Activated CD8-positive, alpha-beta T cell treated with anti-CD3 and anti-CD28 coated beads for 36 hours (primary cell): ENCODE results near the gene TMEM132D. TPM values are rescaled to one million over a fixed set of nuclear protein-coding genes. Genes with fewer than 3 reads are reported as not detected.

ENCODE experiments used
- ATAC-seq: fragments of 200-7000 bp; cut with Tn5 transposase; one replicate; pipeline ENCODE4 v1.10.0; 2021; ENCODE audit warnings: mild to moderate bottlenecking, moderate library complexity
- CTCF ChIA-PET: fragments of 350-600 bp; sonication (Branson Sonifier 250); formaldehyde crosslinking; loops from one replicate; lab custom pipeline; 2021; ENCODE audit warnings: antibody characterized with exemption; lab: Charles Lee
- POLR2A ChIA-PET: fragments of 350-600 bp; sonication (Branson Sonifier 250); formaldehyde crosslinking; loops from one replicate; lab custom pipeline; 2021; ENCODE audit warnings: antibody characterized with exemption; lab: Charles Lee
- DNase-seq: peaks from one replicate; pipeline ENCODE4 v3.0.0-alpha.2; 2020
- H3K27ac Mint-ChIP-seq: one replicate; pipeline ENCODE4 v1.8.0; 2021; ENCODE audit warnings: mild to moderate bottlenecking, mixed read lengths
- H3K27me3 Mint-ChIP-seq: one replicate; pipeline ENCODE4 v1.8.0; 2021; ENCODE audit warnings: mixed read lengths
- H3K36me3 Mint-ChIP-seq: one replicate; pipeline ENCODE4 v1.8.0; 2021; ENCODE audit warnings: low read depth, mixed read lengths
- H3K4me1 Mint-ChIP-seq: one replicate; pipeline ENCODE4 v1.8.0; 2021; ENCODE audit warnings: low read depth, mixed read lengths
- H3K4me3 Mint-ChIP-seq: one replicate; pipeline ENCODE4 v1.8.0; 2021; ENCODE audit warnings: mild to moderate bottlenecking, moderate library complexity, mixed read lengths
- H3K9me3 Mint-ChIP-seq: one replicate; pipeline ENCODE4 v1.8.0; 2021; ENCODE audit warnings: mixed read lengths
- intact Hi-C: fragments of 100-400 bp; cut with micrococcal nuclease; formaldehyde crosslinking; loops from one replicate; pipeline ENCODE4 v1.10.0; 2022
- total RNA-seq, 2 experiments: library from RNA; stranded (reverse); gene quantifications; one replicate each; pipeline ENCODE4 v1.2.3, GENCODE V29; 2021
- TF ChIP-seq, protein P1 (sequence below): fragments of 200-600 bp; IDR thresholded peaks from one replicate; pipeline ENCODE4 v1.8.0; 2022; ENCODE audit warnings: antibody characterized with exemption, mild to moderate bottlenecking

TMEM132D gene
- total RNA-seq, 2 experiments from 2014 or later = not detected

DNA sequence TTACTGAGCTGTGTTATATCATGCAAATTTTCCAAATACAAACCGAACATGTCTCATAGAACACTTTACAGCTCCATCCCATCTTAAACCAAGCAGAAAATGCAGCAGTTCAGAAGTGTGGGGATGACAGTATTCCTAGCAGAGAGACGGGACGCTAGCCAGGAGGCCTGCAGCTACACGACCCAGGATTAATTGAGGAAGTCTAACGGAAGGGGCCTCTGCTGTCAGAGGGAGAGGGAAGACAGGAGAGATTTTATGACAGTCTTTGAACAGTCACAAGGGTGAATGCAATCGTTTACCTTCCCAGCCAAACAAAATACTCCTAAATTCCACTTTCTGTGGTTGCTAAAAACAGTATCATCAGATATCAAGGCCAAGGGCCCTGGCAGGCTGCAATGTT, 261.9 kb downstream of the TMEM132D start:
- Mint-ChIP-seq H3K4me1 (no peaks in the 10 kb centered on the region), H3K9me3 (no peaks in the 10 kb centered on the region), H3K27me3 (no peaks in the 10 kb centered on the region), H3K4me3 (no peak overlapping the region), H3K27ac (no peak overlapping the region), H3K36me3 (no peaks in the 10 kb centered on the region)
- ATAC-seq (no peak), DNase-seq (no peak)
- intact Hi-C loops = no loop called here
- TF ChIP-seq, protein P1, sequence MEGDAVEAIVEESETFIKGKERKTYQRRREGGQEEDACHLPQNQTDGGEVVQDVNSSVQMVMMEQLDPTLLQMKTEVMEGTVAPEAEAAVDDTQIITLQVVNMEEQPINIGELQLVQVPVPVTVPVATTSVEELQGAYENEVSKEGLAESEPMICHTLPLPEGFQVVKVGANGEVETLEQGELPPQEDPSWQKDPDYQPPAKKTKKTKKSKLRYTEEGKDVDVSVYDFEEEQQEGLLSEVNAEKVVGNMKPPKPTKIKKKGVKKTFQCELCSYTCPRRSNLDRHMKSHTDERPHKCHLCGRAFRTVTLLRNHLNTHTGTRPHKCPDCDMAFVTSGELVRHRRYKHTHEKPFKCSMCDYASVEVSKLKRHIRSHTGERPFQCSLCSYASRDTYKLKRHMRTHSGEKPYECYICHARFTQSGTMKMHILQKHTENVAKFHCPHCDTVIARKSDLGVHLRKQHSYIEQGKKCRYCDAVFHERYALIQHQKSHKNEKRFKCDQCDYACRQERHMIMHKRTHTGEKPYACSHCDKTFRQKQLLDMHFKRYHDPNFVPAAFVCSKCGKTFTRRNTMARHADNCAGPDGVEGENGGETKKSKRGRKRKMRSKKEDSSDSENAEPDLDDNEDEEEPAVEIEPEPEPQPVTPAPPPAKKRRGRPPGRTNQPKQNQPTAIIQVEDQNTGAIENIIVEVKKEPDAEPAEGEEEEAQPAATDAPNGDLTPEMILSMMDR = no peak
- ChIA-PET POLR2A (no interaction called here), CTCF (no interaction called here)

DNA sequence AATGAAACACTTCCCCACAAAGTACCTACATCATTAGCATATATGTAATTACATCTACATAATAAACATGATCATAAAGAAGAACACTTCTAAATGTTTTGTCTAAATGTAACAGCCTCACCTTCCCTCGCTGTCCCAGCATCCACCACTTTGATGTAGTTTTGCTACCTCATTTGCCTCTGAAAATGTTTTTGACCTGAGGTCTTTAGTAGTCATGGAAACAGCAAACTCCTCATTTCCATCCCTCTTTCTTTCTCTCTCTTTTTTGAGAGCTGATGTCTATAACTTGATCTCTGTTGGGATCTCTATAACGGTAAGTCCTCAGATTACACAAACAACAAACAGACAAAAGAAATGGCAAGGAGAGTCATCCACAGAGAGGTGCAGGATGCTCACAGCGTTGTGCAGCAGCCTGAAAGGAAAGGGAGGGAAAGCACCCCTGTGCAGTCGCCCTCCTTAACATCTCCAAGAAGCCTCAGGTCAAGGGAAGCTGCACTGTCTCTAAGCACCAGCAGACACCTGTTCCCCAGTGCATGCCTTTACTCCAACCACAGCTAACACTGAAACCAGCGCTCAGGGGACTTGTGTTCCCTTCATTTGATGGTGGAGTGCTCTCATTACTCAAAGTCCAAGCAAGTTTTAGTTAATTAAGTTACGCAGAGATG, 268.7 kb downstream of the TMEM132D start:
- Mint-ChIP-seq H3K4me1 (no peaks in the 10 kb centered on the region), H3K27me3 (peaks cover 4% of the 10 kb centered on the region), H3K36me3 (no peaks in the 10 kb centered on the region), H3K9me3 (no peaks in the 10 kb centered on the region), H3K4me3 (no peak overlapping the region), H3K27ac (no peak overlapping the region)
- ChIA-PET POLR2A (no interaction called here), CTCF (no interaction called here)
- TF ChIP-seq, protein P1 = no peak
- no peak for ATAC-seq
- intact Hi-C loops = no loop called here
- DNase-seq = no peak

DNA sequence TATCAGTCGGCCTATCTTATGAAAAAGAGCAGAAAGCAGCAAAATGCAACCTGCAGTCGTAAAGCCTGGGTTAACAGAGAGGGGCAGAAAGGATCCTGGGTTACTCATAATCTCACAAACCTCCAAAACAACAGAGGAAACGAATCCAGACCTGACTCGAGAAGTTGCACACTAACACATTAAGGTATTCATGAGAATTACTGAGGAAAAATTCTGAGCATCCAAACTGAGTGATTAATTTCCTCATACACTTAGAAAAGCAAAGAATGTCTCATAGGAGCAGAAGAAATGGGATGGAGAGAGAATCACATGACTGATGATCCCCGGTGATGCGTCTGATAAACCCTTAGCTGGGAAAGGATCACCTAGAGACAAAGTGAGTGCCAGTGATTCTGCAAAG, 272.5 kb downstream of the TMEM132D start:
- no peak overlapping the region for H3K4me3 Mint-ChIP-seq
- H3K36me3 Mint-ChIP-seq = no peaks in the 10 kb centered on the region
- no peak for DNase-seq
- no peak overlapping the region for H3K27ac Mint-ChIP-seq
- CTCF ChIA-PET = no interaction called here
- no peak for ATAC-seq
- intact Hi-C loops = no loop called here
- TF ChIP-seq, protein P1 = no peak
- H3K27me3 Mint-ChIP-seq = peaks cover 4% of the 10 kb centered on the region
- H3K9me3 Mint-ChIP-seq = no peaks in the 10 kb centered on the region
- H3K4me1 Mint-ChIP-seq = no peaks in the 10 kb centered on the region
- POLR2A ChIA-PET = no interaction called here

DNA sequence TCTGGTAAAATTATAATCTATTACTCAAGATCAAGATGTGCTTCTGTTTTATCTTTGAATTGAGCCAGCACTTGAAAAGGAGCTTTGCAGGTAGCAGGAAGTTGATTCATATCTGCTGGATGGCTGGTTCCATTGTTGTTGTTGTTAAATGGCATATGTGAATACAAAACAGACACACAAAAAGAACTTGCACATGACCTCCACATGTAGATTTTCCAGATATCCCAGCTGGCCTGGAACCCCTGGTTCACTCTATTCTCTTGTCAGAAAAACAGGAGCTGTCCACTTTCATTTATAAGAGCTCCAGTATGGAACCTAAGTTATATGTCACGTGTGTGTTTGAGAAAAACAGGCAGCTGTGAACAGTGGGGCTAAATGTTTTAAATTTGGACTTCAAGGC, 273.9 kb downstream of the TMEM132D start:
- intact Hi-C loops = no loop called here
- H3K4me1 Mint-ChIP-seq = no peaks in the 10 kb centered on the region
- H3K27me3 Mint-ChIP-seq = peaks cover 4% of the 10 kb centered on the region
- no peaks in the 10 kb centered on the region for H3K36me3 Mint-ChIP-seq
- CTCF ChIA-PET = no interaction called here
- ATAC-seq (no peak), DNase-seq (no peak)
- POLR2A ChIA-PET = no interaction called here
- peaks cover 1% of the 10 kb centered on the region for H3K9me3 Mint-ChIP-seq
- H3K27ac Mint-ChIP-seq = no peak overlapping the region
- no peak overlapping the region for H3K4me3 Mint-ChIP-seq
- TF ChIP-seq, protein P1 = no peak

DNA sequence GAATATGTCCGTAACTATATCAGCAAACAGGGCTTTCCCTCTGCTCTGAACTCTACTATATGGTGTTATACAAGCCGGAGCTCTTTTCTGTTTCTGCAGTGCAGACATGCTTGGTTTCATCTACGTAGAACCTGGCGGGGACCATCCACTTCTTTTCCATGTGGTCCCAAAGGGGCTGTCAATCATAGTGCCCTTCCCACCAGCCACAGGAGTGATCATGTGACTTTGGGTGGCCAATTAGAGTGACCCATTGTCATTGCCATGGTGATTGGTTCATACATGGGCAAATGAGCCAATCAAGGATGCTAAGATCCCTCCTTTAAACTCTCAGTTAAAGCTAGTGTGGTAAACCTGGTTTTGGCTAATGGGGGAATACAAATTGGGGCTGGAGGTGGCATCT, 281.3 kb downstream of the TMEM132D start:
- intact Hi-C loops = no loop called here
- Mint-ChIP-seq H3K9me3 (peaks cover 1% of the 10 kb centered on the region), H3K4me3 (no peak overlapping the region), H3K27me3 (no peaks in the 10 kb centered on the region), H3K36me3 (no peaks in the 10 kb centered on the region), H3K27ac (no peak overlapping the region), H3K4me1 (no peaks in the 10 kb centered on the region)
- TF ChIP-seq, protein P1 = no peak
- ChIA-PET POLR2A (no interaction called here), CTCF (no interaction called here)
- DNase-seq (no peak), ATAC-seq (no peak)
